ENCODE measurements around the gene RASAL2.

- TF ChIP-seq CTCF (conservative IDR thresholded peaks at IDR 0.05; ENCODE audit: low read length): no peak
- TF ChIP-seq EZH2phosphoT487 (IDR thresholded peaks at IDR 0.05; ENCODE audit: borderline replicate concordance): no peak
Measured at GRCh38 chr1:178434899-178435435, 341.1 kb downstream of the RASAL2 start.

Data from Loucy (cell line).